Subcutaneous adipose tissue (tissue), 4 donors: ENCODE data around the gene LRMDA. TPM values are rescaled to one million over a fixed set of nuclear protein-coding genes. Genes with fewer than 3 reads are reported as not detected.

Experiments
- CTCF ChIP-seq: fragments of 450-650 bp; IDR thresholded peaks from one replicate; pipeline ENCODE4 v1.5.1; 2016; ENCODE audit warnings: low read depth, mild to moderate bottlenecking, control low read depth, antibody characterized with exemption, moderate library complexity
- total RNA-seq, 4 donors: library from RNA; depleted of rRNA; stranded (reverse); fragments of >200 nt; gene quantifications; one replicate each; pipeline ENCODE4 v1.1.0, GENCODE V29; 2016

Gene LRMDA
- total RNA-seq: 10 to 100 TPM; 17.4 to 92.1 (median 22.8) TPM

DNA sequence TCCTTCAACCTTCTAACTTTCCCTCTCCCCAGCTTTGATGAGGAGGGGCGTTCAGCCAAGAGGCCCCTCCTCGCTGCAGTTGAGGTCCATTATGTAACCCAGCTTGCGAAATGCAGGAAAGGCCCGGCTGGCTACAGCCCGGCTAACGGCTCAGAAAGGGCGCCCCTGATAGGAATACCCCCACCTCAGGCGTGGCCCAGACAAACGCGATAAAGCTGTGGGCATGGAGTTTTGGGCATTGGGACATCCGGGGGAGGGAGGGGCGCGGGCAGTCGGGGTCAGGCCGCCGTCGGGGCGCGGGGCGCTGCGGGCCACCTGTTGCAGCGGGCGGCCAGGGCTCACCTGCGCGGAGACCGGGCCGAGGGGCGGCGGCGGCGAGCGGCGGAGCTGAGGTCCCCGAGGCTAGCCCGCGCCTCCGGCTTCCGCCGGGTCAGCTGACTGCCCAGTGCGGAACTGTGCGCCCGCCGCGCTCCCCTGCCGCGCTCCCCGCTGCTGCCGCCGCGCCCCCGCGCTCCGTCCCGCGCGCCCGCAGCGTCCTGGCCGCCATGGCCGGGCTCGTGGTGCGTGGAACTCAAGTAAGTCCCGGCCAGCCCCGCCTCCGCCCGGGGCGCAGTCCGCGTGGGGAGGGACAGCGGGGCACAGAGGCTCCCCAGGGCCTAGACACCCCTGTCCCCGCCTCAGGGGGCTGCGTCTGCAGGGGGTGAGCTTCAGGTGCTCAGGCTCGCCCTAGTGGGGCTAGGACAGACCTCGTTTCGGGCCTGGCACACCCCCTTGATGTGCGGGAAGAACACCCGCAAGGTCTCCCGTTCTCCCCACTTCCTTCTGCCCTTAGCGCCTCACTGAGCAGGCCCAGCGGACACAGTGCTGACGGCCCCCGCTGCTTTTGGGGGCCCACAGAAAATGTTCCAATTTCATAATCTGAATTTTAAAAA lies at the start of gene LRMDA:
LRMDA (plus strand) TSS at position 445 of the 932 bp plus-strand sequence.
- no peak for TF ChIP-seq CTCF

- no peak for TF ChIP-seq CTCF
Observed at GRCh38 chr10:75386128-75386527, 45.3 kb upstream of the LRMDA start.

DNA sequence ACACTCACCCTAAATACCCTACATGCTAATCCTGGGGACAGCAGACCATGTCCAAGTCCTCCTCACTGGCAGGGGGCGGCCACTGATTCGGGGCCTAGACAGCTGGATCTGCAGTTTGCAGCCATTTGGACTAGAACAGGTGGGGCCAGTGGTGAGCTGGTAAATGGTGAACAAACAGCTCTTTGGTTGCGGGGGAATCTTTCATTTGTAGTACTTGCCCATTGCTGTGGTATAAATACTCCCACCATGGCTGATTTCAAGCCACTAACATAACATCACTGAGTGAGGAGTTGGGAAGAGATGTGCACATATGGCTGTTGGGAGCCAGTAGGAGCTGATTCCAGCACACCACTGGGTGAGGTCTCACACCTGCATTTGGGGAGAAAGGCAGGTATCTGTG lies 43.3 kb upstream of the LRMDA start:
- no peak for TF ChIP-seq CTCF

GRCh38 chr10:75390178-75390577 lies 41.2 kb upstream of the LRMDA start:
- no peak for TF ChIP-seq CTCF

DNA sequence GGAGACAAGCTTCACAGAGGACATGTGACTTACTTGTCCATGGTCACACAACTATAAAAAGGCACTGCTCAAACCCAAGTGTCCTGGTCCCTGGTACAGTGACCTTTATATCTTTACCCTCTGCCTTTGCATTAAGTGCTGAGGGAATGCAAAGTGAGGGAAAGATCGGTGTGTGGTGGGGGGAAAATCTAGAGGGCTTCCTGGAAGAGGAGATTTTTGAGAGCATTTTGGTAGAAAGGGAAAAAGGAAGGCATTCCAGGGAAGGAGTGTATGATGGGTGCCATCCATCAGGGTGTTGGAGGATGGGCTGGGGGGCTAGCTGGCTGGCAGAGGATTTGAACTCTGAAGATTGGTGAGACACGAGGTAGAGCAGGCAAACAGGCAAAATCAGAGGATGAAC lies 39.2 kb upstream of the LRMDA start:
- TF ChIP-seq CTCF: no peak

DNA sequence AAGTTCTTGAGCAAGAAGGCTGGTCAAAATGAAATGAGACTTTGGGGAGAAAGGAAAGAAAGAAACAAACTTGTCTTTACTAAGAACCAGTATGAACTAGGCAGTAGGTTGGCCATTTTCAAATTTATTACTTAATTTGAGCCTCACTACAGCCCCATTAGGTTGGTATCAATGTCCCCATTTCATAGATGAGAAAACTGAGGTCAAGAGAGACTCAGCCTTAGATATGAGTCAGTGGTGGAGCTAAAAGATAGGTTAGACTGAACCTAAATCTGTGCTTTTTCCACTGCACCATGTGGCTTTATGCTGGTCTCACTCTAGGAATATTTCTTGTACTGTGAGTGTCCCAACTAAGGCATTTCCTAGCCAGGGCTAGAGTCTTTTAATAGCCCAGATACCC lies 38.7 kb upstream of the LRMDA start:
- no peak for TF ChIP-seq CTCF

DNA sequence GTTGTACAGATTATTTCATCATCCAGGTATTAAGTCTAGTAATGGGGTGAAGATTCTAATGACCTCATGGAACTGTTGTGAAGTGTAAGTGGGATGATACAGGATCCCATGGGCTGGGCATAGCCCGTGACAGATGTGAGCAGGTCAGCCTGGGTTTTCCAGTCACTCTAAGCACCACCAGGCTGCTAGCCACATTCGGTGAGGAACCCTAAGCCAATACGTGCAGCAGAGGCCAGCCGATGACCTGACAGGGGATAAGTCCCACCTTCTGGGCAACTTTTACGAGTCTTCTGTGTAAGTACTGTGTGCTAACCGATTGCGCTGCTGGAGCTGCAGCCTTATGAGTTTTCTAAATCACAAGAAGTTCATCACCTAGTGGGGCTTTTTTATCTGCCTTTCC lies 37.2 kb upstream of the LRMDA start:
- TF ChIP-seq CTCF: no peak
